Gastroesophageal sphincter (tissue), 4 donors: Measurements from ENCODE around the gene CENPO. TPM values are rescaled to one million over a fixed set of nuclear protein-coding genes. Genes with fewer than 3 reads are reported as not detected.
A peak's percentile ranks its signal among the peaks of the same experiment; 100 is the strongest.

ENCODE experiments used
- ATAC-seq: fragments of 150-250 bp; one replicate; pipeline ENCODE4 v1.9.1; 2016; ENCODE audit warnings: mild to moderate bottlenecking, moderate library complexity
- H3K27ac ChIP-seq, 4 donors: fragments of 200-600 bp; sonication (generic) in 3 of 4; 1 replicate in 3 of 4; 2 replicates in 1 of 4; pipeline ENCODE4 v1.5.1; 2016 to 2019
- H3K27me3 ChIP-seq: fragments of 200-600 bp; sonication (generic); one replicate; pipeline ENCODE4 v1.5.1; 2019
- H3K36me3 ChIP-seq, 2 donors: fragments of 200-600 bp; sonication (generic); one replicate each; pipeline ENCODE4 v1.5.1; 2019; ENCODE audit warnings: control low read depth in 1 of 2
- H3K4me1 ChIP-seq, 3 donors: fragments of 200-600 bp; sonication (generic); 1 replicate in 2 of 3; 2 replicates in 1 of 3; pipeline ENCODE4 v1.5.1; 2016 to 2019; ENCODE audit warnings: control low read depth in 2 of 3
- H3K4me3 ChIP-seq, 2 donors: fragments of 200-600 bp; sonication (generic); one replicate each; pipeline ENCODE4 v1.5.1; 2019; ENCODE audit warnings: mild to moderate bottlenecking in 1 of 2, moderate library complexity in 1 of 2
- H3K9me3 ChIP-seq, 3 donors: fragments of 200-600 bp; sonication (generic); one replicate each; pipeline ENCODE4 v1.5.1; 2017 to 2019; ENCODE audit warnings: control low read depth in 2 of 3
- EP300 ChIP-seq: sonication (generic); formaldehyde crosslinking; IDR thresholded peaks from one replicate; pipeline ENCODE4 v1.6.1; 2017; ENCODE audit warnings: antibody characterized with exemption, mild to moderate bottlenecking
- POLR2A ChIP-seq, 2 donors: fragments of 450-650 bp; IDR thresholded peaks; one replicate each; pipeline ENCODE4 v1.6.1; 2017; ENCODE audit warnings: antibody characterized with exemption in 2 of 2, mild to moderate bottlenecking in 2 of 2, moderate library complexity in 1 of 2
- POLR2AphosphoS5 ChIP-seq: sonication (generic); formaldehyde crosslinking; IDR thresholded peaks from one replicate; pipeline ENCODE4 v1.6.1; 2017; ENCODE audit warnings: antibody characterized with exemption
- WGBS, 2 donors: methylation state at CpG; one replicate each; pipeline ENCODE4 v1.1.5; 2018; ENCODE audit warnings: low coverage in 1 of 2; 5-methylcytosine and 5-hydroxymethylcytosine counted together
- total RNA-seq, 4 donors: library from RNA; depleted of rRNA; stranded (reverse); fragments of >200 nt; gene quantifications; one replicate each; pipeline ENCODE4 v1.1.0, GENCODE V29; 2016
- TF ChIP-seq, protein P1 (sequence below), 4 experiments: fragments of 200-600 bp in 2 of 4; fragments of 450-650 bp in 2 of 4; sonication (generic) in 1 of 4; IDR thresholded peaks; one replicate each; pipeline ENCODE4 v1.5.1; 2017 to 2019; ENCODE audit warnings: antibody characterized with exemption in 4 of 4, mild to moderate bottlenecking in 2 of 4, moderate library complexity in 2 of 4

The CENPO gene
- total RNA-seq, 4 donors from 2014 or later = 0.31 to 3.8 (median 2.8) TPM

GRCh38 chr2:24785671-24786321 lies 7.4 kb upstream of the CENPO start:
- Histone ChIP-seq H3K4me3 (no peak overlapping the region), H3K27ac (no peak overlapping the region), H3K9me3 (no peaks in the 10 kb centered on the region), H3K27me3 (no peaks in the 10 kb centered on the region), H3K36me3 (no peaks in the 10 kb centered on the region), H3K4me1 (peaks cover 0 to 9% (median 0%) of the 10 kb centered on the region in 3 donors)
- WGBS, 2 donors = 76% methylated on average over 5 of the region's 6 CpGs; no CpG with 5 or more reads in 1 of the 2 donors
- TF ChIP-seq POLR2AphosphoS5 (no peak), EP300 (no peak), POLR2A (IDR thresholded peaks at IDR 0.05) (no peak)
- TF ChIP-seq, protein P1, sequence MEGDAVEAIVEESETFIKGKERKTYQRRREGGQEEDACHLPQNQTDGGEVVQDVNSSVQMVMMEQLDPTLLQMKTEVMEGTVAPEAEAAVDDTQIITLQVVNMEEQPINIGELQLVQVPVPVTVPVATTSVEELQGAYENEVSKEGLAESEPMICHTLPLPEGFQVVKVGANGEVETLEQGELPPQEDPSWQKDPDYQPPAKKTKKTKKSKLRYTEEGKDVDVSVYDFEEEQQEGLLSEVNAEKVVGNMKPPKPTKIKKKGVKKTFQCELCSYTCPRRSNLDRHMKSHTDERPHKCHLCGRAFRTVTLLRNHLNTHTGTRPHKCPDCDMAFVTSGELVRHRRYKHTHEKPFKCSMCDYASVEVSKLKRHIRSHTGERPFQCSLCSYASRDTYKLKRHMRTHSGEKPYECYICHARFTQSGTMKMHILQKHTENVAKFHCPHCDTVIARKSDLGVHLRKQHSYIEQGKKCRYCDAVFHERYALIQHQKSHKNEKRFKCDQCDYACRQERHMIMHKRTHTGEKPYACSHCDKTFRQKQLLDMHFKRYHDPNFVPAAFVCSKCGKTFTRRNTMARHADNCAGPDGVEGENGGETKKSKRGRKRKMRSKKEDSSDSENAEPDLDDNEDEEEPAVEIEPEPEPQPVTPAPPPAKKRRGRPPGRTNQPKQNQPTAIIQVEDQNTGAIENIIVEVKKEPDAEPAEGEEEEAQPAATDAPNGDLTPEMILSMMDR (IDR thresholded peaks at IDR 0.05) = no peak
- ATAC-seq = no peak

DNA sequence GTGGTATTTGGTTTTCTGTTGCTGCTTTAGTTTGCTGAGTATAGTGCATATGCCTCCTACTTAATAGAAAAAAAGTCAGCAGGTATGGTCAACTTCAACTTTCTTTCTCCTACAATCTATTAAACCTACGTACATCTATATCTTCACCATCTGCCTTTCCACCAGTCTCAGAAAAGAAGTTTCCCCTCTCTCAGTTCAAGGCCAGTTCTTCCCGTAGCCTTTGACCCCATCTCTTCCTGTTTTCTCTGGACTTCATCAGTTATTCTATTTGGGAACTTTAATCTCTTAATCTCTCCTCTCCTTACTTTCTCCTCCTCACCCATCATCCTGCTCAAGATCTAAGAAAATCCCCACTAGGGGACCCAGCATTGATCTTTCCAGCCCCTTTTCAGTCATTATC lies 5.7 kb upstream of the CENPO start:
- Histone ChIP-seq H3K4me3 (no peak overlapping the region), H3K4me1 (peaks cover 0 to 17% (median 0%) of the 10 kb centered on the region in 3 donors), H3K27me3 (no peaks in the 10 kb centered on the region), H3K9me3 (no peaks in the 10 kb centered on the region), H3K36me3 (no peaks in the 10 kb centered on the region), H3K27ac (no peak overlapping the region)
- ATAC-seq = no peak
- 69 to 75% methylated on average over 2 of the region's 2 CpGs for WGBS, 2 donors
- TF ChIP-seq, protein P1 (IDR thresholded peaks at IDR 0.05) = no peak
- TF ChIP-seq EP300 (no peak), POLR2AphosphoS5 (no peak), POLR2A (IDR thresholded peaks at IDR 0.05) (no peak)

- no peak overlapping the region for H3K27ac ChIP-seq
- no peaks in the 10 kb centered on the region for H3K9me3 ChIP-seq
- 43 to 47% methylated on average over 3 of the region's 3 CpGs for WGBS, 2 donors
- H3K27me3 ChIP-seq = no peaks in the 10 kb centered on the region
- TF ChIP-seq, protein P1 (IDR thresholded peaks at IDR 0.05) = no peak
- no peak for TF ChIP-seq POLR2A (IDR thresholded peaks at IDR 0.05)
- peaks cover 0 to 25% (median 1%) of the 10 kb centered on the region in 3 donors for H3K4me1 ChIP-seq
- H3K4me3 ChIP-seq = no peak overlapping the region
- no peak for ATAC-seq
- no peaks in the 10 kb centered on the region for H3K36me3 ChIP-seq
Measured at GRCh38 chr2:24788816-24789215, 4.4 kb upstream of the CENPO start.

DNA sequence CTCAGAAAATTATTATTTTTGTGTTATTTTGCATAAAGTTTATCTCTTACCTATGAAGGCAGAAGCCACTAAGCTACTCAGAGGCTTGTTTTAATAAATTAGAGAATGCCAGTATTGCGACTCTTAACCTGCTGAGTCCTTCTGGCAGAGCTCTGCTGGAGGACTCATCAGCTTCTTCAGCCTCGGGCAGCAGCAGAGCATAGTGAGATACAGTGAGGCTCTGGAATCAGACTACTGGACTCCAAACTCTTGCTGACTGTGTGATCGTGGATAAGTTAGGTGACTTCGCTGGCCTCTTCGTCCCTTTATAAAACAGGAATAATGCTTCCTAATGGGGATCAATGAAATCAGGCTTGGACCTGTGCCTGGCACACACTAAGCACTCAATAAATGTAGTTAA lies 1.8 kb upstream of the CENPO start:
- H3K9me3 ChIP-seq = no peaks in the 10 kb centered on the region
- no peaks in the 10 kb centered on the region for H3K36me3 ChIP-seq
- 89 to 90% methylated on average over 3 to 5 of the region's 5 CpGs for WGBS, 2 donors
- H3K4me1 ChIP-seq = peaks cover 0 to 29% (median 4%) of the 10 kb centered on the region in 3 donors
- H3K4me3 ChIP-seq = no peak overlapping the region
- H3K27ac ChIP-seq = no peak overlapping the region
- TF ChIP-seq EP300 (no peak), POLR2A (IDR thresholded peaks at IDR 0.05) (no peak), POLR2AphosphoS5 (no peak)
- TF ChIP-seq, protein P1 (IDR thresholded peaks at IDR 0.05) = no peak
- ATAC-seq = no peak
- H3K27me3 ChIP-seq = no peaks in the 10 kb centered on the region

DNA sequence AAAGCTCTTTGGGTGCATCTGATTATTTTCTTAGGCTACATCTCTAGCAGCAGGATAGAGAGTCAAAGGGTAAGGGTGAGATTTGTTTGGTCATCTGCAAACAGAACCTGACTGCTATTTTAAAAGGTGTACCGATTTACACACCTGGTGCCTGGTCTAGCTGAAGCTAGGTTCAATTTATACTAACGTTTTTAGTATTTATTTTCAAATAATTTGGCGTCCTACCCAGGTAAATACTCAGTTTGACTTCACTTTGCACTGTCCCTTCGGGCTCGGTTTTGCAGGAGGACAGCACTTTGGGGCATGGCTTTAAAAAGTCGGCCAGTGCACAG lies 717 bp upstream of the CENPO start:
- TF ChIP-seq, protein P1 (IDR thresholded peaks at IDR 0.05) = no peak
- TF ChIP-seq POLR2A (IDR thresholded peaks at IDR 0.05) (no peak), POLR2AphosphoS5 (no peak), EP300 (no peak)
- ATAC-seq = no peak
- Histone ChIP-seq H3K9me3 (no peaks in the 10 kb centered on the region), H3K36me3 (no peaks in the 10 kb centered on the region), H3K27me3 (no peaks in the 10 kb centered on the region), H3K27ac (peak overlapping the region; percentile 83 to 99 (median 99)), H3K4me3 (peak overlapping the region; percentile 58 to 85), H3K4me1 (peaks cover 0 to 29% (median 4%) of the 10 kb centered on the region in 3 donors)
- 0 to 13% methylated on average over 3 to 5 of the region's 6 CpGs for WGBS, 2 donors
